Bronchial epithelial cell (primary cell): Measurements from ENCODE around the gene TRIM69. TPM values are rescaled to one million over a fixed set of nuclear protein-coding genes. Genes with fewer than 3 reads are reported as not detected.

Source experiments
- DNase-seq: peaks from one replicate; pipeline ENCODE4 v3.0.0-alpha.2; 2010; ENCODE audit warnings: low read depth
- FAIRE-seq: peaks from 2 replicates; lab custom pipeline; 2011; peaks lifted over from hg19 to GRCh38; lab: Jason Lieb, UNC
- H3K27me3 ChIP-seq: 2 replicates; pipeline ENCODE4 v1.5.1; 2011; ENCODE audit warnings: low read length; ENCODE audit not compliant: control insufficient read depth, insufficient read depth
- H3K36me3 ChIP-seq: 2 replicates; pipeline ENCODE4 v1.5.1; 2011; ENCODE audit warnings: low read length; ENCODE audit not compliant: control insufficient read depth, insufficient read depth
- H3K4me3 ChIP-seq: 2 replicates; pipeline ENCODE4 v1.5.1; 2011; ENCODE audit warnings: mild to moderate bottlenecking, low read depth, low read length, control low read depth
- total RNA-seq: library from RNA; depleted of rRNA; stranded (reverse); fragments of >200 nt; gene quantifications from 2 replicates; pipeline ENCODE4 v1.2.1, GENCODE V29; 2014
- TF ChIP-seq, protein P1 (sequence below): IDR thresholded peaks from 2 replicates; pipeline ENCODE4 v1.5.1; 2011; ENCODE audit warnings: mild to moderate bottlenecking, moderate library complexity, low read length, control low read depth, inconsistent platforms; ENCODE audit not compliant: insufficient read depth, severe bottlenecking

Gene TRIM69
- total RNA-seq, 1 donor from 2014 or later = 7.1 TPM

DNA sequence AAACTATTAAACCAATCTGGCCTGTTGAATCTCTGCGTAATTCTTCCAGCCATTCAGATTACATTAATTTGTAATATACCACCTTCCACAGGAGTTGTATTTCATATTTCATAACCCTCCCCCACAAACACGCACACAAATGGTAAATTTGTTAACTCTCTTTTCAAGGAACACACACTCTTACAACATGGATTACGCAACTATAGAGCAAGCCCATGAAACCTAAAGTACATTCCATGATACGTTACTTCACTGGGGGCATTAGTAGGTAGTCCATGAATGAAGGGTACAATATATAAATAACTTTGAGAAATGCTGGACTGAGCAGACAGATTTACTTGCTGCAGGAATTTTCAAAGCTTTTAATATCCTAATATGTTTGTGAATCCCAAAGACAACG is 65.0 kb downstream of the TRIM69 start:
- TF ChIP-seq, protein P1, sequence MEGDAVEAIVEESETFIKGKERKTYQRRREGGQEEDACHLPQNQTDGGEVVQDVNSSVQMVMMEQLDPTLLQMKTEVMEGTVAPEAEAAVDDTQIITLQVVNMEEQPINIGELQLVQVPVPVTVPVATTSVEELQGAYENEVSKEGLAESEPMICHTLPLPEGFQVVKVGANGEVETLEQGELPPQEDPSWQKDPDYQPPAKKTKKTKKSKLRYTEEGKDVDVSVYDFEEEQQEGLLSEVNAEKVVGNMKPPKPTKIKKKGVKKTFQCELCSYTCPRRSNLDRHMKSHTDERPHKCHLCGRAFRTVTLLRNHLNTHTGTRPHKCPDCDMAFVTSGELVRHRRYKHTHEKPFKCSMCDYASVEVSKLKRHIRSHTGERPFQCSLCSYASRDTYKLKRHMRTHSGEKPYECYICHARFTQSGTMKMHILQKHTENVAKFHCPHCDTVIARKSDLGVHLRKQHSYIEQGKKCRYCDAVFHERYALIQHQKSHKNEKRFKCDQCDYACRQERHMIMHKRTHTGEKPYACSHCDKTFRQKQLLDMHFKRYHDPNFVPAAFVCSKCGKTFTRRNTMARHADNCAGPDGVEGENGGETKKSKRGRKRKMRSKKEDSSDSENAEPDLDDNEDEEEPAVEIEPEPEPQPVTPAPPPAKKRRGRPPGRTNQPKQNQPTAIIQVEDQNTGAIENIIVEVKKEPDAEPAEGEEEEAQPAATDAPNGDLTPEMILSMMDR = no peak
- Histone ChIP-seq H3K27me3 (no peaks in the 10 kb centered on the region), H3K36me3 (no peaks in the 10 kb centered on the region), H3K4me3 (no peak overlapping the region)
- no peak for FAIRE-seq
- DNase-seq = no peak

DNA sequence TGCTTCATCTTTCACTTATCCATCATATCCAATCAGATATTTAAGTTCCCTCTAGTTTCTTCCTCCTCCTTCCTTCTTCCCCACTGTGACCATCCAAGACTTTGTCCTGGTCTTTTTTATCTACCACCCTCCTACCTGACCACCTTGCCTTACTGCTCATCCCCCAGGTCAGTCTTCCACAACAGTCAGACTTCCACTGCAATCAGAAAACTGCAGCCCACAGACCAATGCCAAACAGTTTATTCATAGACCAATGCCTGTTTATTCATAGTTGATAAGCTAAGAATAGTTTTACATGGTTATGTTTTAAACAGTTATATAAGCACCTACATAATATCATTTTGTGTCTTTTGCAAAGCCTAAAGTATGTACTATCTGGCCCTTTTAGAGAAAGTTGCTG is 65.5 kb downstream of the TRIM69 start:
- Histone ChIP-seq H3K4me3 (no peak overlapping the region), H3K36me3 (no peaks in the 10 kb centered on the region), H3K27me3 (no peaks in the 10 kb centered on the region)
- TF ChIP-seq, protein P1 = no peak
- DNase-seq (no peak), FAIRE-seq (no peak)

DNA sequence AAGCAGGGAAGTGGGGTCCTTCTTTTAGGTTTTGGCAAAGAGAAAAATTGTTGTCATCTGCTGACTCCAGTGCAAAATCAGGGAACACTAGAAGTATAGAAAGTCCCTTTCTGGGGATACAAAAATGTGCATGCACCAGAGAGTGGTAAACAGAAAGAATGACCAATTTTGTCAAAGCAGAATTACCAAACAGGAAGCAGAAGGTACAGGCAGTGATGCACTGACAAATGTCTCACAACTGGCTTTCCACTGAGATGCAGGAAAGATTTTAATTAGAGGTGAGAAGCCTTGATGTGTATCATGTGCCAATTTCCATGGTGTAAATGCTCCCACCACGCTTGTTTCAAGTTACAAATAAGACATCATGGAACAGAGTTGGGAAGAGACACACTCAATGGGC is 66.0 kb downstream of the TRIM69 start:
- Histone ChIP-seq H3K36me3 (no peaks in the 10 kb centered on the region), H3K4me3 (no peak overlapping the region), H3K27me3 (no peaks in the 10 kb centered on the region)
- FAIRE-seq (no peak), DNase-seq (no peak)
- TF ChIP-seq, protein P1 = no peak

DNA sequence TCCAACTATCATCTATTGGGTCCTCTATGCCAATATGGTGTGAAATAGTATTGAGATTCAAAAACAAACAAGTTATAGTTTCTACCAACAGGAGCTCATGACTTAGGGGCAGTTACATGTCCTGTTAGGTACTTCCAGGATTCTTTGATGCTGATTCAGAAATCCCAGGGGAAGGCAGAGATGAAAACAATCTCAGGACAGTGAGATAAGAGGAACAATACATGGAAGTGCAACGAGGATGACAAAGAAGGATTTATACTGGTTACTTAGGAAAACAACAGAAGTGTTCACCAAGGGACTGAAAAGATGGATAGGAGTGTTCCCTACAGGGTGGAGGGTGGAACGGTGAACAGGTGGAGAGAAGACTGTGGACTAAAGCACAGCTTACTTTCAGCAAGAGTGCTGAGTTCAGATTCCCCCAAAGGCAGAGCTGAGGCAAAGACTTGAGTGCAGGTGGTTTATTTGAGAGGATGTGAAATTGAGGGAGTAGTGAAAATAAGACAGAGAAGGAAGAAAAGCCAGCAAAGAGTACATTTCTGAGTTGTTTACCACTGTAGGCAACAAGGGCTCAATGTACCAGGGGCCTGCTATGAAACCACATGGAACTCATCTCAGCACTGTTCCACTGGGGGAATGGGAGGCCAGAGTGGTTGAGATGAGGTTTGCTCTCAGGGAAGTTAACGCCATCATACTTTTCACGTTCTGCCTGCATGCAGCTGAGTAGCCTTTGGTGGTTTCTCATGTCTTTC is 68.1 kb downstream of the TRIM69 start:
- FAIRE-seq (peak; percentile 40), DNase-seq (no peak)
- H3K4me3 ChIP-seq = no peak overlapping the region
- no peaks in the 10 kb centered on the region for H3K27me3 ChIP-seq
- no peaks in the 10 kb centered on the region for H3K36me3 ChIP-seq
- TF ChIP-seq, protein P1 = no peak

DNA sequence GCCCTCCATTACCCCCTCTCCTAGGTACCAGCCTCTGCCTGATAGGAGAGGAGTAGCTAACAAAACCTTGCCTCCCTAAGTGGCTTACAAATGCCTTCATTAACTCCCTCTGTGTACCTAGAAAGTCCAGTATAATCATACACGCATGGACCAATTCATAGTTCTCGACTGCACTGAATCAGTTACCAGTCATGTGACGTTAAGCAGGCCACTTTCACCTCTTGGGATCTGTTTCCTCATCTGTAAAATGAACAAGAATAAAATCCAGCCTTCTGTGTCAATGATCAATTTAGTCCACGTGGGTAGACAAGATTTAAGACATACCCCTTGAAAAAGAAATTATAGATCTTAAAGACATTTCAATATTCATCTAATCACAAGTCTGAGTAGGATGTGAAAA is 72.2 kb downstream of the TRIM69 start:
- H3K36me3 ChIP-seq = no peaks in the 10 kb centered on the region
- no peaks in the 10 kb centered on the region for H3K27me3 ChIP-seq
- no peak for DNase-seq
- no peak overlapping the region for H3K4me3 ChIP-seq
- peak; percentile 47 for FAIRE-seq
- TF ChIP-seq, protein P1 = no peak

DNA sequence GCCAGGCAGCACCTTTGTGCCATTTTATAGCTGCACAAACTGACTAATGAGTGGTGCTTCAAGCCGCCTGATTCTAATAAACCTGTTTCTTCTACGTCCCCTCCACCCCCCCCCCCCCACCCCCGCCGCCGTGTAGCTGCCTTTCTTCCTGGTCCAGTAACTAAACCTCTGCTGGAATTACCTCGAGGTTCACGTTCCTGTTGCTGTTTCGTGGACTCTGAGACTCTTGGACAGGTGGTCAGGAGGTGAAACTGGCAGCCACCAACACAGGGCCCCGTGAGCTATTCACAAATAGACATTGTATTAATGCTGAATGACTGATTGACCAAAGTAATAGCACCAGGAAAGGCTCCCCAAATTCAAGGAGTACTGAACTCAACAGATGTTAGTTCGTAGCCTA is 73.9 kb downstream of the TRIM69 start:
- Histone ChIP-seq H3K4me3 (no peak overlapping the region), H3K36me3 (no peaks in the 10 kb centered on the region), H3K27me3 (no peaks in the 10 kb centered on the region)
- FAIRE-seq (no peak), DNase-seq (no peak)
- TF ChIP-seq, protein P1 = no peak
